GM12874 (cell line): ENCODE results near the gene DIAPH1.

Source experiments
- TF ChIP-seq, protein P1 (sequence below): IDR thresholded peaks from 2 replicates; pipeline ENCODE4 v1.5.1; 2011; ENCODE audit warnings: low read depth, mild to moderate bottlenecking, control low read depth, low read length, moderate library complexity; ENCODE audit not compliant: insufficient read depth

The DIAPH1 gene

DNA sequence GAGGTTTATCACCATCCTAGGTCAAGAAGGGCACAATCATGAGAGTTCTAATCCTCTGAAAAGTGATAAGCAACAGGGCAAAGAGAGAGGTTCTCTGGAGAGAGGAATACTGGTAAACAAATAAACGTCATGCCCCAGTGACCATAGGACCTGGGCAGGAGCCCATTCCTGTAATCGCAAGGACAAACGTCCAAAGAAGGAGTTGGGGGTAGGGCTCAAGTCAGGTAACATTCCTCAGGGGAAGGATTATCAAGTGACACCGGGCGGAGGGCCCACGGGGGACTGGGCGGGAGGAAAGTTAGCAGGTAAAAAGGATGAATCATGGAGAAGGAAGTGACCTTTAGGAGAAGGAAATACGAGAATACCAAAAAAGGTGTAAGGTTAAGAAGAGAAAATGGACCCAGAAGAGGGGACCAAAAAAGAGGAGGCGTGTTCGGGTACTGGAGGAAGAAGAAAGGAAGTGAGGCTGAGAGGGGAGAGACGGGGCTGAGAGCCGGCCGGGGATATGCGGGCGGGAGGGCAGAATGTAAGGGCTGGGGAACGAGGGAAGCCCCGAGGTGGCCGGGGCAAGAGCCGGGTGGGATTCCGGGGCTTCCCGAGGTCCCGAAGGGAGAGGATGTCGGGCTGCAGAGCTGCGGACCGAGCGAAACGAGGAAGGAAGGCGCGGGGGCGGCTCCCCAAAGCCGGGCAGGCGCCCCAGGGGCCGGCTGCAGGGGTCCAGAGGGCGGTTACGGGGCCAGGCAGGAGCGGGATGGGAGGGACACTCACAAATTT, 583 bp downstream of the DIAPH1 start:
- TF ChIP-seq, protein P1, sequence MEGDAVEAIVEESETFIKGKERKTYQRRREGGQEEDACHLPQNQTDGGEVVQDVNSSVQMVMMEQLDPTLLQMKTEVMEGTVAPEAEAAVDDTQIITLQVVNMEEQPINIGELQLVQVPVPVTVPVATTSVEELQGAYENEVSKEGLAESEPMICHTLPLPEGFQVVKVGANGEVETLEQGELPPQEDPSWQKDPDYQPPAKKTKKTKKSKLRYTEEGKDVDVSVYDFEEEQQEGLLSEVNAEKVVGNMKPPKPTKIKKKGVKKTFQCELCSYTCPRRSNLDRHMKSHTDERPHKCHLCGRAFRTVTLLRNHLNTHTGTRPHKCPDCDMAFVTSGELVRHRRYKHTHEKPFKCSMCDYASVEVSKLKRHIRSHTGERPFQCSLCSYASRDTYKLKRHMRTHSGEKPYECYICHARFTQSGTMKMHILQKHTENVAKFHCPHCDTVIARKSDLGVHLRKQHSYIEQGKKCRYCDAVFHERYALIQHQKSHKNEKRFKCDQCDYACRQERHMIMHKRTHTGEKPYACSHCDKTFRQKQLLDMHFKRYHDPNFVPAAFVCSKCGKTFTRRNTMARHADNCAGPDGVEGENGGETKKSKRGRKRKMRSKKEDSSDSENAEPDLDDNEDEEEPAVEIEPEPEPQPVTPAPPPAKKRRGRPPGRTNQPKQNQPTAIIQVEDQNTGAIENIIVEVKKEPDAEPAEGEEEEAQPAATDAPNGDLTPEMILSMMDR: no peak

DNA sequence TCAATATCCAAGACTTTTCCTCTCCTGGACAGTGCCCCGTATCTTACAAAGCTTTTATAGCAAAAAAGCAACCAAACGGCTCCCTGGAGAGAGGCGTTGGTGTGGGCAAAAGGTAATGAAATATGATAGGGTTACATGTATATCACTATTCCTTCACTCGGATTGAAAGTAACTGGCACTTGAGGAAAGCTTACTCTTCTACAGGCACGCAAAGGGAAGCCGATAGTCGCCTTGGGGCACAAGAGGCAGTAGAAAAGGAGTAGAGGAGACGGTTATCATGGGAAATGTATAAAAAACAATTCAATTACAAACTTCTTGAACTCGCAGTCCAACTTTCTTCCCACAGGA, 1.1 kb downstream of the DIAPH1 start:
- TF ChIP-seq, protein P1: no peak

DNA sequence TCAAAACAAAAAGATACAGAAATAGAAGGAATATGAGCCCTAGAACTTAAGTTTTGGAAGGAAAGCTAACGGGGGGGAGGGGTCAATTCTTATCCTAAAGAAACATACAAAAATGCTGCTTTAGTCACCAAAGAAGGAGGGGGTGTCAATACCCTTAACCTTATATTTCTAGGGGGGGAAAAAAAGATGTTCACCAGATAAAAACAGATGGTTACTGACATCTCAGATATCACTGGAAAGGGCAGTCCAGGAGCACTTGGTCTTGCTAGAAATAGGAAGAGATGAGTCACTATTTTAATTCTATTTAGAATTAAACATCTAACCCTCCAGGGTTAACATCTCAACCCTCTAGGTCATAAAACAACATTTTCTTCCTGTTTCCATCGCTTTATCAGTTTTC, 1.7 kb downstream of the DIAPH1 start:
- TF ChIP-seq, protein P1: no peak

DNA sequence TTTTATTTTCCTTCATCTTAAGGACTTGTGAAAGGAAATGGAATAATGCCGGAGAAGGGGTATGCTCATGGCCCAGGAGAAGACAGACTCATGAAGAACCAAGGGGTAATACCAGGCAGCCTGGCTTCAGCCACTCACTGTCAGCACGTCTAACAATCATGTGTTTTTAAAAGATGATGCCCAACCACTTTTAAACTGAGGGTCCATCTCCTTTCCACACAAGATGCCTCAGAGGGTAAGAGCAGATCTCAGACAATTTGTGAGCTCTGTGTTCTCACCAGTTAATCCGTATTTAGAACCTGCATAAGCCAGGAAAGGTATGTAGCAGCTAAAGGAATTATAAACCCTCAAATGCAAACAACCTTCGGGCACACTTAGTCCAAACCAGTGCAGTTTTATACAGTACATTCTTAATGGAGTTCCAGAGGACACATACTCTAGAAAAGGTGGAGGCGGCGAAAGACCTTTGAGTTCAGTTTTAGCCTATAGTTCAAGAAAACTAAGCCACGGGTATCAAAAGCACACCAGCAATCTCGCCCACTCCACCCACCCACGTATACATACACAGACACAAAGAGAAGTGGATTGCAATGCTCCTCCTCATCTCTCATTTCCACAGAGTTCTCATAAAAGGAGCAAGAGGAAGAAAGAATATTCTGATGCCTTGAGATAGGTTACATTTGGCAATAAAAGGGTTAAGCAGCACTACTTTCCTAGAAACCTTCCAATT, 2.6 kb downstream of the DIAPH1 start:
- TF ChIP-seq, protein P1: no peak

DNA sequence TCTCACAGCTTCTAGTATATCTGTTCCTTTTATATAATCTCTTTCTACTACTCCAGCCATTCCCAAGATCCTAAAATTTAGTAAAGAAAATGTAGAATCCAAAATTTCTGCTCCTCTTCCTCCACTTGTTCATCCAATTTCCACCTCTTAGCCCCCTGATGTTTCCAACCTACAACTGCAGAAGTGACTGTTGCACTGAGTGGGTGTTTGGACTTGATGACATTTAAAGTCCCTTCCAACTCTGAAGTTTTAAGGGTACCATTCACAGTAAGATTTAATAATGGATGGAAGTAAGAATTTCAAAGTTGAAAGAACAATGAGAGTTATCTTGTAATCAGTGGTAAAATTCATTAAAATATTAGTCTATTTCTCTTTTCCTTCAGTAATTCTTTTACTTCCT, 5.5 kb downstream of the DIAPH1 start:
- TF ChIP-seq, protein P1: no peak

DNA sequence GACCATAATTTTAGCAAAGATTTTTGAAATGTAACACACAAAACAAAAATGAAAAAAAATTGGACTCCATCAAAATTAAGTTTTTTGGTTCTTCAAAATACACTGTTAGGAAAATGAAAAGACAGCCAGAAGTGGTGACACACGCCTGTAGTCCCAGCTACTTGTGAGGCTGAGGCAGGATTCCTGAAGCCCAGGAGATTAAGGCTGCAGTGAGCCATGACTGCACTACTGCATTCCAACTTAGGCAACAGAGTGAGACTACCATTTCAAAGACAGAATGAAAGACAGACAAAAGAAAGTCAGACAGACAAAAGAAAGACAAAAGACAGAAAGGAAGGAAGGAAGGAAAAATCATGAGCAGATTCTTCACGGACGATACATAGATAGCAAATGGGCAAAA, 7.5 kb downstream of the DIAPH1 start:
- TF ChIP-seq, protein P1: no peak

DNA sequence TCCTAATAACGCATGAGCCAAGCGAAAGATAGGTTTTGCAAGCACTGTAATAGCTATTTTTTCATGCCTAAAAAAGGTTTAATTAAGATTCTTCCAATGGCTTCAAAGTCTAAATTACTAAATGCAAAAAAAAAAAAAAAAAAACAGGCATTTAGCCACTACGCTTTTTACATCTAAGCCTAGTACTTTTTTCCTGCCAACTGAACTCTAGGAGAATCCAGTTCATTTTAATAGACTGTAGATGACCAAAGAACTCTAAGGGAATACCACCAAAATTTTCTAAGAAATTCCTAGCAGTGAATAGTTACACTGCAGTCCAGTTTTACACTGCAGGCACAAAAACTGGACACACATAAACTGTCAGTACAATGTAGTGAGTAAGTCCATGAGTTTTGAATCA, 9.8 kb downstream of the DIAPH1 start:
- TF ChIP-seq, protein P1: no peak
